ENCODE results near the gene TAF3.

Gene TAF3

DNA sequence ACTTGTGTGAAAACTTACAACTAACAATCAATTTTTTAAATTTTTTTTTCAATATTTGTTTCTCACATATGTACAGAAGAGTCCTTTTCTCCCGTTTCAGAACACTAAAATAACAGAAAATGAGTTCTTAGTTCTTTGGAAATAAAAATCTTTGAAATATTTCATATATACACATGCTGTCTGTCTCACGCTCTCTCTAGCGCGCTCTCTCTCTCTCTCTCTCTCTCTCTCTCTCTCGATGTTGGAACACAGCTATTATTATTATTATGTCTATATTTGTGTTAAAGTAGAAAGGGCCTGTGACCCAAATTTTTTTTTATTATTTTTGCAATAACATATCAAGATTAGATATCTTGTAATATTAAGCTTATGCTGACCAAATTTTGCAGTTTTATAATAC is 139.3 kb downstream of the TAF3 start:
- Histone ChIP-seq H3K27ac (no peak overlapping the region), H3K4me3 (no peak overlapping the region)

DNA sequence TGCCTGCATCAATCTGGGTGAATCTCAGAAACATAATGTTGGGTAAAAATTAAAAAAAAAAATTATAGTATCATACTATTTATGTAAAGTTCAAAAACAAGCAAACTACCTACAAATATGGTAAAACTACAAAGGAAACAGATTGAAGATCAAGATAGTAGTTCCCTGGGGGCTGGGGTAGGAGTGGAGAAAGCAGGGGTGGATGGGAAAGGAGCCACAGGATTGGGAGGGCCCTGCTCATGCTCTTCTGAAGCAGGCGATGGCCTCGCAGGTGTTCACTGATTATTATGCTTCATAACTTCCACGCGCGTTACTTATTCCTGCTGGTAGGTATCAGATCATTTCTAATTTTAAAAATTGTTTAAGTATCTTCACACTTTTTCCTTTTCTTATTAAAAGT is 140.1 kb downstream of the TAF3 start:
- no peak overlapping the region for H3K4me3 ChIP-seq
- no peak overlapping the region for H3K27ac ChIP-seq

DNA sequence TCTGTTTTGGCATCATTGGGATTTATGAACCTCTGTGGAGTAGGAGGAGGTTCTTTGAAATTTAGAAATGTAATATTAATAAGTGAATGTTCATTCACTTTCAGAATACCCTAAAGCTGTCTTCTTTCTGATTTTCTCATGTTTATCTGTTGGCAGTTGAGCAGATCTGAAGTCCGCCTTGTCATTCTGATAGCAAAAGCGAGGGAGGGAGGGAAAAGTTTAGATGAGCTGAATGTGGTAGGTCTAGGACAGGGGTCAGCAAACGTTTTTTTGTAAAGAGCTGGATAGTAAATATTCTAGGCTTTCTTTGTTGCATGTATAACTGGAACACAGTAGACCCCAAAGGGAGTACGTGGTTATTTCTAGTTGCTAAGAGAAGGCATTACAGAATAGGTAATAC is 141.8 kb downstream of the TAF3 start:
- H3K27ac ChIP-seq, result no peak overlapping the region

DNA sequence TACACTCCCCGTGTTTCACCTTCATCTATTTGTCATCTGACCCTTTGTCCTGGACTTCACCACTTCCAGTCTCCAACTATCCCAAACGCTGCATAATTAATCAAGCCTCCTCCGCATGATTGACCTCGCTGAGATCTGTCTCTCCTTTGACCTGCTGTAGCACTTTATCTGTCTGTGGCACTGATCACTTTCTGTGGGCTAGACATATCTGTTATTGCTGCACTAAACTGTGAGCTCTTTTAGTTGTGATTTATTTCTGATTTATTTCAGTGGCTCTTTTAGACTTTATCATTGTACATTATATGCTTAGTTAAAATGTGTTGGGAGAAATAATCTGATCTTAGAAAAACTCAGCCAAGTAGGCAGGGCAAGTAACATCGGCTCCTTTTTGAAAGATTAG is 144.3 kb downstream of the TAF3 start:
- Histone ChIP-seq H3K4me3 (no peak overlapping the region), H3K27ac (no peak overlapping the region)

More for the DNA sequence above, 141.8 kb downstream of the TAF3 start:
- H3K4me3 ChIP-seq, result no peak overlapping the region

DNA sequence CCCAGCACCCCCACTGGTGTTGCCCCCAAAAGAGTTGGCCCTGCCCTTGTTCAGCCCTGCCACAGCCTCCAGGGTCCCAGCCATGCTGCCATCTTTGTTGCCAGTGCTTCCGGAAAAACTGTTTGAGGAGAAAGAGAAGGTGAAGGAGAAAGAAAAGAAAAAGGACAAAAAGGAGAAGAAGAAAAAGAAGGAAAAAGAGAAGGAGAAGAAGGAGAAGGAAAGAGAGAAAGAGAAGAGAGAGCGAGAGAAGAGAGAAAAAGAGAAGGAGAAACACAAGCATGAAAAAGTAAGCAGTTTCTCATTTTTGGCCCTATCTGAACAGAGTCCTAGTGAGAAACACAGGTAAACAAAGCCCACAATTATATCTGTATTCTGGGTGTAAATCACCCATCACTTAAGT is 147.2 kb downstream of the TAF3 start:
- H3K4me3 ChIP-seq, result no peak overlapping the region
- H3K27ac ChIP-seq, result no peak overlapping the region

DNA sequence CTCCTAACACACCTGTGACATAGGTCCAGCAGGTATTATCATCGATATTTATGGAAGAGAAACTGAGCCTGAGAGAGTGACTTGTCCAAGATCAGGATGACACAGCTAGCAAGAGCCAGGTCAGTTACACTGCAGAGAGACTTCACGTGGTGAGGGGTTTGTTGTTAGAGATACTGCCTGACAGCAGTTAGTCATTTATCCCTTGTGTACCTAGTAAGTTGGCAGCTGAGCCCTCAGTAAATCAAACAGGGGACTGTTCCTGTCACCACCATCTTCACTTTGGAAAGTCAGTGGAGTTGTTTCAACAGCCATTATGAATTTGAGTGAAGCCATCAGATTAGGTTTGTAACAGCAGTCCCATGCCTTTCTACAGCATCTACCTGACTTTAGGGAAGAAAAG is 148.7 kb downstream of the TAF3 start:
- no peak overlapping the region for H3K27ac ChIP-seq
- H3K4me3 ChIP-seq, result no peak overlapping the region

DNA sequence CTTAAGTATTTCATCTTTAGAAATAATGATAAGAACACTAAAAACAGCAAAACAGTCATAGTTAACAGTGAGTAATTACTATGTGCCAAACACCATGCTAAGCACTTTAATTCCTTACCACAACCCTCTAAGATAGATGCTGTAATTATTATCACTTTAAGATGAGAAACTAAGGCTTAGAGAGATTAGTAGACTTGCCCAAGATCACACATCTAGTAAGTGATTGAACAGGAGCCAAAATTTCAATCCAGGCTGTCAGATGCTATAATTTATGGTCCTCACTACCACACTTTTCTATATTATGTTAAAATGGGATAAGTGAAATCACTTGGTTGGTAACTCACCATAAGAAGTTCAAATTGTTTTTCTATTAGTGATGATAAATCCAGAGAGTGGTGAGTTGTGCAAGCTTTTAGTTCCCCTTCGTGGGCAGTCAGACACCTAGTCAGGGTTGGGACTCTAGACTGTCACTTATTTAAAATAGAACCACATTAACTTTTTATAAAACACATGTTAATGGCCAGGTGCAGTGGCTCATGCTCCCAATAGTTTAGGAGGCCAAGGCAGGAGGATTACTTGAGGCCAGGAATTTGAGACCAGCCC is 150.3 kb downstream of the TAF3 start:
- Histone ChIP-seq H3K4me3 (no peak overlapping the region), H3K27ac (no peak overlapping the region)

DNA sequence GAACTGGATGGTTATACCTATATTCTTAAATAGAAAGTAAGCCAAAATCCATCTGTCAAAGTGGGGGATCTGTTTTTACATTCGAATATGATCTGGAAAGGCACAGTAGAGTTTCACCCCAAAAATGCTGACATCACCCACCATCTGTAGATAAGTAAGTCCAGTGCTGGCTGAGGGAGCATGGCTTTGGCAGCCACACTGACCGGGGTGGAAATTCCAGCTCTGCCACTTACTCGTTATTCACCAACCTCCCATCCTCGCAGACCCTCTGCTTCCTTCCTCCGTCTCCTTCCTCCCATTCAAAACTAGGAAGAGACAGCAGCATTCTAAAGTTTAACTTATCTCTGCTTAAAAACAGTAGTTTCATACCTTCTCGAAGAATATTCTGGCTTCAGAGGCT is 151.3 kb downstream of the TAF3 start:
- H3K27ac ChIP-seq, result no peak overlapping the region
- no peak overlapping the region for H3K4me3 ChIP-seq

DNA sequence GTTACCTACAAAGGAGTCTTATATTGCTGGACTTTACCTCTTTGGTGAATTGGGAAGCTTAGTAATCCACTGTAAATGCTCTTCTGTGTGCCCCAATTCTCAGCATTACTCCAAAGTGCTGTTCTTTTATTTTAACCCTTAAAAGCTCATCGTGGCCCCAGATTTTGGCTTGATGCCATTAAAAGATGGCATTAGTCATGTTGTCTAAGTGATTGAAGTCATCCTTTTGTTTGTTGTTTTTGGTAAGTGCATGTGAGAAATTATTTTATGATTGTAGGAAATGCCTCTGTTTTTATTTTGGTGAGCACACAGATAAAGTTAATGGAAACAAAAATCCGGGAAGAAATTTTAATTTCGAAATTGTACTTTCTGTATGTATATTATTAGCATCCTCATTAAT is 153.6 kb downstream of the TAF3 start:
- H3K4me3 ChIP-seq, result no peak overlapping the region
- H3K27ac ChIP-seq, result no peak overlapping the region

DNA sequence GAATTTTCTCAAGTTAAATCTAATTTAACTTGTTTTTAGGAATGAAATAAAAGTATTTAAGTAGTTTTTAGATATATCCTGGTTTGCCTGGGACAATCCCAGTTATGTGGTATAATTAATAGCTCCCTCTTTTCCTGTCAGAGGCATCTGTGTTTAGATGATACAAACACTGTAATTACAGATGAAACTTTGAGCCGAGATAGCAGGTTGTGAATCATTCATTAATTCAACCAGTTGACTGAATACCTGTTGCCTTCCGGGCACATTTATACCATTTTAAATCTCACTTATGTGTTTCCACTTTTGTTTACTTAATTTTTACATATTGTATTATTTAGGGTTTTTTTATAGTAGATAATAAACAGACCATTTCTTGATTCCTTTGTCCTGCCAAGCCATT is 154.1 kb downstream of the TAF3 start:
- Histone ChIP-seq H3K4me3 (no peak overlapping the region), H3K27ac (no peak overlapping the region)

DNA sequence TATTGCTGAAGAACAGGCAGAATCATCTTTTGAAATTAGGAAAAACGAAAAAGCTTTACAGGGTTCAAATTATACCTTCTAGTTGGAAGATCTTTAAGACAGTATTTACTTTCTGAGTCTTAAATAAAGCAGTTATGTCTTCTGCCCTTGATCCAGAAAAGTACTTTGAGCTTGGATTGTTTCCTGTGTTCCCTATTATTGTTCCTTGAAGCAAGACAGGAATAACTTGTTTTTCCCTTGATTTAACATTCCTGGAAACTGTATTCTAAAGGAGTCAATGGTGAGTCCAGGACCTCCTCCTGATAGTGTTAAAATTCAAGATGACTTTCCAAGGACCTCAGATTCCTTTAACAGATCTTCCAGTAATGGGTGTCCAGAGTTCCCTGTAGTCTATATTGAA is 161.9 kb downstream of the TAF3 start:
- no peak overlapping the region for H3K27ac ChIP-seq
- H3K4me3 ChIP-seq, result no peak overlapping the region

DNA sequence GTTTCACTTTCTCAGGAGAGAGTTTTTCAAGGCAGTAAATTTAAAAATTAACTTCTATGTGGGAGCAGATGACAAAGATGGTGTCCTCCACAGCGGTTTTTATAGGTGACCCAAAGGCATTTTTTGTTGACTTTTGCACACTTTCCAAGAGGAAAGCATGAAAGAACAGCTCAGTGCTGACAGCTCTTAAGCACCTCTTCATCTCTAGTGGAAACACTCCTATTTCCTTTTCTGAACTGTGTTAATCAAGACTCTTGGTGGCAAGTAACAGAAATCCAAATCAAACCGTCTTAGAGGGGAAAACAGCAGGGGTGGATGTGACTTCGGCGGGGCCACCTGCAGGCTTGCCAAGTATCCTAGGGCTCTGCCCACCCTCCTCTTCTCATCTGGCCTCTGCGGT is 164.4 kb downstream of the TAF3 start:
- H3K27ac ChIP-seq, result no peak overlapping the region
- no peak overlapping the region for H3K4me3 ChIP-seq

DNA sequence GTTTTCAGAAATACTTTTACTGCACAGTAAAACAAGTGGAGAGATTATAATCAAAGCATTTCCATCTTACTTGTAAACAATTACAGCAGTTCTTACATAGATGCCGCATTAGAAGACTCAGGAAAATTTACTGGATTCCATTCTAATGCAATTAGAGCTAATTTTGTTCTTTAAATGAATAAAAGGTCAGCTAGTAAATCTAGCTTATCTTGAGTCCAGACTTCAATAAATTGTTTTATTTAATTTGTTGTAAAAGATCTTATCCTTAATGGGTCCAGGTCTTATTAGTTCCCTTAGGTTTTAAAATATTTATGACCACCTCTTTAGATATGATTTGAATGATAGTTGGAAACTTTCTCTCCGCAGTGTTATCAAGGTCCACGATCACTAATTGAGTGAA is 166.0 kb downstream of the TAF3 start:
- Histone ChIP-seq H3K27ac (no peak overlapping the region), H3K4me3 (no peak overlapping the region)

DNA sequence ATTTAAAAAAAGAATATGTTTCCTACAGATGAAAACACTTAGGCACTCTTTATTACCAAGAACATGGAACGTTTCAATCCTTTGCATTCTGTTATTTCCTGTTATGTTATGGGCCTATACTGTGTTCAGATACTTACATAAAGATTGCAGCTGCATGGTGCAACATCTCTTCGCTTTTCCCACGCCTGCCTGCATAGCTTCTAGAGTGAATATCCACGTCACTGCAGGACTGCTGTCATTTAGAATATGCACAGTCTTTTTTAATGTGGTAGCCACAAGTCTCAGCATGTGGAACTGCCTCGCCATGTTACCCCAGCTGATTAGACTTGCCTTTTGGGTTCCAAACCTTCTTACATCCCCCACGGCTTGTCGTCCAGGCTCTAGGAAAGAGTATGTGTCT is 166.6 kb downstream of the TAF3 start:
- H3K4me3 ChIP-seq, result no peak overlapping the region
- no peak overlapping the region for H3K27ac ChIP-seq

DNA sequence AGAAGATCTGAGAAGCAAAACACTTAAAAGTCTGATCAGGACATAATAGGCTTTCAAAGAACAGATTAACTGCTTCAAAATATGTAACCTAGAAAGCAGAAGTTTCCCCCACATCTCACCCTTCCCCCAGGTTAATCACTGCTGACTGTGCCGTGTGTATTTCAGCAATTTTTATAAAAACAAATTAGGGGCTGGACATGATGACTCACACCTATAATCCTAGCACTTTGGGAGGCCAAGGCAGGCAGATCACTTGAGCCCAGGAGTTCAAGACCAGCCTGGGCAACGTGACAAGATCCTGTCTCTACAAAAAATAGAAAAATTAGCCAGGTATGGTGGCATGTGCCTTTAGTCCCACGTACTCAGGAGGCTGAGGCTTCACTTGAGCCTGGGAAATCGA is 168.5 kb downstream of the TAF3 start:
- Histone ChIP-seq H3K27ac (no peak overlapping the region), H3K4me3 (no peak overlapping the region)

DNA sequence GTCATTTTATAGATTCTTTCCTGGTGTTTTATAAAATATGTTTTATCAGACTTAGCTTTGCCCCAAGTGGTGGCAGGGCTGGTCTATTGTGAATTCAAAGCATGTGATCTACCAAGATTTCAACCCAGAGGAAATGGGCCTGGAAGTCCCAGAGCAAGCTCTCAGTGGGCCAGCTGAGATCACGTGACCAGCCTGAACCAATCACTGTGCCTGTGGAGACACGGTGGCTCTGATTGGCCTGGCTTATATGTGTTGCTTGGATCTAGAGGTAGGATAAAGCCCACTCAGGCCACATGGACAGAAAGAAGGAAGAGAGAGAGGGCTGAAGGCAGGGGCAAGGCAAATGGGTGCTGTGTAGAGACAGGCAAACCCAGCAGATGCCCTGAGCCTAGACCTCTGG is 170.7 kb downstream of the TAF3 start:
- Histone ChIP-seq H3K27ac (no peak overlapping the region), H3K4me3 (no peak overlapping the region)

DNA sequence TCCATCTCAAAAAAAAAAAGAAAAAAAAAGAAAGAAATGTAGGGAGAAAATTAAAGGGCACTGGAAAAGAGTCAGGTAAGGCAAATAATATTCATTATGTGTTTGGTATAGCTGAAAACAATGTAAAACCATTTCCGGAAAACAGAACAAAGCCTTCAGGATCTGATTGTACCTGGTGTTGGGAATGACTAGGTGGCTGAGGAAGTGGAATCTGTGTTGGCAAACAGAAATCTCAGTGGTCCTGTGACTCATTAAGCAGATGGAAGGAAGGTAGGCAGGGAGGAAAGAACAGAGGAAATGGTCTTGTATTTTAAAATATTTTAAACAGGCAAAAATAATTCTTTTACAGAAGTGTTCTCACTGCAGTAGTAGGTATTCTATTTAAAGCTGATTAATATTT is 180.5 kb downstream of the TAF3 start:
- H3K4me3 ChIP-seq, result no peak overlapping the region
- H3K27ac ChIP-seq, result no peak overlapping the region

DNA sequence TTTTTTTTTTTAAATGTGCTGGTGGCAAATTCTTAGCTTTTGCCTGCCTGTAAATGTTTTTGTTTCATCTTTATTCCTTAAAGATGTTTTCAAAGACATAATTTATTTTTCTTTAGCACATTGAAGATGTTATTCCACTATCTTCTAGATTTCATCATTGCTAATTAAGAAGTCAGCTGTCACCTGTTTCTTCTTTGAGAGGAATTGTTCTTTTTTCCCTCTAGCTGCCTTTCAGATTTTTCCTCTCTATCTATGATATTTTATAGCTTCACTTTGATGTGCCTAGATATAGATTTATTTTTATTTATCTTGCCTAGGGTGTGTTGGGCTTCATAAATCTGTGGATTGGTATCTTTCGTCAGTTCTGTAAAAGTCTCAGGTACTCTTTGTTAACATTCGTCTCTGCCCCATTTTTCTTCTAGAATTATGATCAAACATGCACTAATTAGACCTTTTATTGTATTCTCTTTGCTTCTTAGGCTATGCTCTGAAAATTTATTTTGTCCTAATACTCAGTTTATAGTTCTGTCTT is 186.2 kb downstream of the TAF3 start:
- no peak overlapping the region for H3K4me3 ChIP-seq
- no peak overlapping the region for H3K27ac ChIP-seq

DNA sequence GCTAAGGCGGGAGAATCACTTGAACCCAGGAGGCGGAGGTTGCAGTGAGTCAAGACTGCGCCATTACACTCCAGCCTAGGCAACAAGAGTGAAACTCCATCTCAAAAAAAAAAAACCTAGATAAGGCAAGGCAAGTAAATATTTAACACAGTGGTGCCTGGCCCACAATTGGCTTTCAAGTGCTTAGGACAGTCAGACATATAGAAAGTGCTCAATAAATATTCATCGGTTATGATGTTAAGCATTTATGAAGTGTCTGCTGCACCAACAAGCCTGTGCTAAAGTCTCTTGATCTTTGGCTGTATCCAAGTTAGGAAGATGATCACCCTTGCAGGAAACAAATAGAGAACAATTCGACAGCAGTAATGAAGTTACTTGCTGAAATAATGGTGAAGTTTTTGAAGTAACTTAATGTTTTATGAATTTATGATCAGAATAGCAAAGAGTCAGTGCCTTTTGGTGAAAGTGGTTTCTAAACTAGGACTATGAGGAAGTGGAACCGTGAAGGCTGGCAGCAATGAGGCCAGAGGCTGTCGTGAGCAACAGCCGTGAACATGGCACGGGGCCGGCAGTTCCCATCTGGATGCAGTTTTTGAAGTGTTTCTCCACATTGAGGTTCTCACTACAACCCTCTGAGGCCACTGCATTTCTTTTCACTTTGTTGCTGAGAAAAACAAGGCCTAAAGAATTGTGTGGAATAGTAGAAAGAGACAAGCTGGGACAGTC is 188.1 kb downstream of the TAF3 start:
- Histone ChIP-seq H3K4me3 (no peak overlapping the region), H3K27ac (no peak overlapping the region)

DNA sequence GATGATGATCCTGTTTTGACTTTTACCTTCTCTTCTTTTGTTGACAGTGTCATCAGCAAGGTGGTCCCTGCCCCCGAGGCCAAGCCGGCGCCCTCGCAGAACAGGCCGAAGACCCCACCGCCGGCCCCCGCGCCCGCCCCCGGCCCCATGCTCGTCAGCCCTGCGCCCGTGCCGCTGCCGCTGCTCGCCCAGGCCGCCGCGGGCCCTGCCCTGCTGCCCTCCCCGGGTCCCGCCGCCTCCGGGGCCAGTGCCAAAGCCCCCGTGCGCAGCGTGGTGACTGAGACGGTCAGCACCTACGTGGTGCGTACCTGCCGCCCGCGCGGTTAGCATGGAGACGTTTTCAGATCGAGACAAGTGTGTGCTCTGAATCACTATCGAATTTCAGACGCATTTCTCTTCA is 190.7 kb downstream of the TAF3 start:
- Histone ChIP-seq H3K27ac (no peak overlapping the region), H3K4me3 (no peak overlapping the region)

DNA sequence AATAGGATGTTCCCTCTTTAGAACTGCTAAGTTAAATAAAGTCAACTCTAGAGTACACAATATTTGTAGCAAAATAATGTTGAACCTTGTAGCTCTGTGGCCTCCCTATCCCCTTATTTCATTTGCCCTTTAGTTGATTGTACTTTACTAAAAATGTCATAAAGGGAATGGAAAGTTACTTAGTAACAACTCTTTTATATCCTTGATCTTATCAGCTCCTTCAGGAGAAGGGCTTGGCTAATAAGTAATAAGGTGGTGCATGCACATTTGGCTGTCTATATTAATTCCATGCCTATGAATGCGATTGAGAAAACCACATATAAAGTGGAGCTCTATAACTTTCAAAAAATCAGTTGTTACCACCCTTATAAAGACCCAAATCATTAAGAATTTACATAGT is 194.7 kb downstream of the TAF3 start:
- H3K27ac ChIP-seq, result no peak overlapping the region
- H3K4me3 ChIP-seq, result no peak overlapping the region

DNA sequence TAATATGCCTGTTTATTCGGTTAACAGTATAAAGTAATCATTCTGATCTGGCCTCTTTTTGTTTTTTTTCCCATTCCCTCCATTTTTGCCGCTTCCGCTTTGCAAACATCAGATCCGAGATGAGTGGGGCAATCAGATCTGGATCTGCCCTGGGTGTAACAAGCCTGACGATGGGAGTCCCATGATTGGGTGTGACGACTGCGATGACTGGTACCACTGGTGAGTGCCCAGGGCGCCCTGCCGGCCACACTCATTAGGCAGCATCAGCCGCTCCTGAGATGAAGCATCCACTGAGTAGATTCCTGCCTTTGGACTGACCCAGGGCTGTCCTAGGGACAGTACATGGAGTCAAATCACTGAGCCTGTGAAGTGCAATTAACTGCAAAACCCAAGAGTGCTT is 195.3 kb downstream of the TAF3 start:
- no peak overlapping the region for H3K4me3 ChIP-seq
- H3K27ac ChIP-seq, result no peak overlapping the region

All from skin epidermis (tissue), 12 donors.